NCI-H187 treated with DMSO at 0.1 percent for 48 hours (cell line): ENCODE measurements around the gene MCM3AP.
"Not testable (repeated sequence)": the region's sequence is repeated elsewhere in the genome, so short reads cannot be mapped to it uniquely, and the experiment has no call there.

ENCODE experiments used
- DNase-seq: peaks from one replicate; lab custom pipeline; 2025; lab: John Stamatoyannopoulos, UW

The MCM3AP gene

GRCh38 chr21:46311568-46311967 is 26.2 kb upstream of the MCM3AP start:
- no peak for DNase-seq

- DNase-seq, result not testable (repeated sequence)
Observed at GRCh38 chr21:46310260-46310659, 24.8 kb upstream of the MCM3AP start.

DNA sequence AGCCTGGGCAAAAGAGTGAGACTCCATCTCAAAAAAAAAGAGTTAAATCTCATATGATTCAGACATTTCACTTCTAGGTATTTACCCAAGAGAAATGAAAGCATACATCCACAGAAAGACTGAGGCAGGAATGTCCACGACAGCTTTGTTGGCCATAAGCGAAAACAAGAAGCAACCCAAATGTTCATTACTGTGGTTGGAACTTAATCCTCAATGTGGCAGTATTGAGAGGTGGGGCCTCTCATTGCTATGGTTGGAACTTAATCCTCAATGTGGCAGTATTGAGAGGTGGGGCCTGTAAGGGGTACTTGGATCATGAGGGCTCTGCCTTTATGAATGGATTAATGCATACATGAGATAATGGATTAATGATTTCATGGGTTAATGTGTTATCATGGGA is 23.0 kb upstream of the MCM3AP start:
- no peak for DNase-seq

DNA sequence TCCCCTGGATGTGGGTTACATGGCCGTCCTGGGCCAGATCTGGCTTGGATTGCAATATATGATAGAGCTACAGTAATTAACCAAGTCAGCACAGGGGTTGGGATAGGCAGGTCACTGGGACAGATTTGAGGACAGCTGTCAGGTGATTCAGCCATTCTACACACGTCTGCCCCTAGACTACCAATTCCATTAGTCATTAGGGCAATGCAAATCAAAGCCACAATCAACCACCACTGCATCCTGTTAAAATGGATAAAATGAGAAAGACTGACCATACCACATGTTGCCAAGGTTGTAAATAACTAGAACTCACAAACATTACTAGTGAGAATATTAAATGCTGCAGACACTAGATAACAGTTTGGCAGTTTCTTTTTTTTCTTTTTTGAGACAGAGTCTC is 22.2 kb upstream of the MCM3AP start:
- DNase-seq, result no peak

DNA sequence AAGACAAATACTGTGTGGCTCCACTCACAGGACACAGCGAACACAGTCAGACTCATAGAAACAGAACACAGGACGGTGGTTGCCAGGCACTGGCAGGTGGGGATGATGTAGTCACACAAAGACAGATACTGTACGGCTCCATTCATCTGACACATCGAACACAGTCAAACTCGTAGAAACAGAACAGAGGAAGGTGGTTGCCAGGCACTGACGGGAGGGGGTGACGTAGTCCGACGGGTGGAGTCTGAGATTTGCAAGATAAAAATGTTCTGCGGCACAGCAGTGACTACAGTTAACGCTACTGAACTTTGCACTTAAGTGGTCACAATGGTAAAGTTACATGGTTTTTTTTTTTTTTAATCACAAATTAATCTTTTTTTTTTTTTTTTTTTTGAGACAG is 19.5 kb upstream of the MCM3AP start:
- DNase-seq, result no peak

GRCh38 chr21:46304437-46304836 is 19.0 kb upstream of the MCM3AP start:
- no peak for DNase-seq

GRCh38 chr21:46301759-46302158 is 16.3 kb upstream of the MCM3AP start:
- no peak for DNase-seq

- DNase-seq, result no peak
Observed at GRCh38 chr21:46299167-46299566, 13.8 kb upstream of the MCM3AP start.

GRCh38 chr21:46297338-46298271 is 12.2 kb upstream of the MCM3AP start:
- no peak for DNase-seq

GRCh38 chr21:46295996-46296752 is 10.8 kb upstream of the MCM3AP start:
- peak; percentile 21 for DNase-seq

- no peak for DNase-seq
Observed at GRCh38 chr21:46295177-46295770, 9.9 kb upstream of the MCM3AP start.

DNA sequence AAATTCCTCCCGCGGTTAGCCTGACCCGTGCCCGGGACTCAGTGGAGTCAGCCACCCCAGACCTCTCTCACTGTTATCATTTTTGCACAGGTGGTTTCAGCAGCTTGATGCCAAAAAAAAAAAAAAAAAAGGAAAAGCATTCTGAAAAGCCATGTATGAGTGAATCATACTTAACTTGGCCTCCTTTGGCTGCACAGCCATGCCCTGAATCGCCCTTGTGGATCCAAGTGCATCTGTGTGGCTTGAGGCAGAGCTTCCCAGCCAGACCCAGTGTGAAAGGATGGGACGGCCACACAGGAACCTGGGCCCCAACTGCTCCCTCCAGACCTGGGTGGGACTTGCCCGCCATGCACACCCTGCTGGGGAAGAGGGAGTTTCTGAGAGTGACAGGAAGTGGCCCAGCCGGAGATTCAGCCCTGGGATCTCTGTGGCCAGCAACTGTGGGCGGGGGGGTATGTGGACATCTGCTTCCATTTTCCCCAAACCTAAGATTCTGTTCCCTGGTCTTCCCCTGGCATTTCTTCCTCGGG is 9.3 kb upstream of the MCM3AP start:
- no peak for DNase-seq

DNA sequence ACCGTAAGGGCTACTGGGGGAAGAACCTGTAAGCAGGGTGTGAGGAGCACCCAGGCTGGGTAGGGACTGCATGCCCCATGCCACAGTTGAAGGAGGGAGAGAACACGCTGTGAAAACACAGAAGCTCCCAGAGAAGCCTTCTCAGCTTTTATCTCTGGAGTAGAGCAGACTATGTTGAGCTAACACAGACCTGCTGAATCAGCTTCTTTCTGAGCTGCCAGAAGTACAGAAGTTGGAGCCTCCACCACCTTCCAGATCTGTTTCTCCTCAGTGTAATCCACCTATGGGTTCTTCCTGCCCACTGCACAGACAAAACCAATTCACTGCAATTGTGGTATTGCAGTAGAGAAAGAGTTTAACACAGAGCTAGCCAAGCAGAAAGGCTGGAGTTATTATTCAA is 6.2 kb upstream of the MCM3AP start:
- DNase-seq, result no peak

GRCh38 chr21:46289655-46290179 is 4.3 kb upstream of the MCM3AP start:
- no peak for DNase-seq

DNA sequence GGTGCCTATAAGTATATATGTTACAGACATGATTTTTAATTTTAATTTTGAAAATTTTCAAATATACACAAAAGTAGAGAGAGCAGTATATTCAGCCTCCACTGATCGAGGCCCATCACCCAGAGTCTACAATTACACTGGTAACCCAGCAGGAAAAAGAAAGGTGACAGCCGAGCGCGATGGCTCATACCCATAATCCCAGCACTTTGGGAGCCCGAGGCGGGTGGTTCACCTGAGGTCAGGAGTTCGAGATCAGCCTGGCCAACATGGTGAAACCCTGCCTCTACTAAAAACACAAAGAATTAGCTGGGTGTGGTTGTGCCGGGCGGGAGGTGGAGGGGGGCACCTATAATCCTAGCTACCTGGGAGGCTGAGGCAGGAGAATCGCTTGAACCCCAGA is 2.1 kb upstream of the MCM3AP start:
- DNase-seq, result no peak

- no peak for DNase-seq
Observed at GRCh38 chr21:46286648-46287002, 1.2 kb upstream of the MCM3AP start.

GRCh38 chr21:46285761-46286647 is 593 bp upstream of the MCM3AP start, which contains the start of gene YBEY:
TSS of gene YBEY (plus strand) at chr21:46286342. CDS start at chr21:46286914, 572 bp downstream.
- peak; percentile 59 for DNase-seq

GRCh38 chr21:46284733-46285132 is 678 bp downstream of the MCM3AP start:
- no peak for DNase-seq

GRCh38 chr21:46284077-46284644 is 1.2 kb downstream of the MCM3AP start:
- no peak for DNase-seq

GRCh38 chr21:46274797-46275390 is 10.5 kb downstream of the MCM3AP start:
- no peak for DNase-seq
